C4-2B (cell line): ENCODE results near the gene SAMD15.

Experiments used
- ZFX ChIP-seq: fragments of 450-650 bp; IDR thresholded peaks from 2 replicates; pipeline ENCODE4 v1.6.1; 2017
- TF ChIP-seq, protein P1 (sequence below): fragments of 450-650 bp; conservative IDR thresholded peaks from 2 replicates; pipeline ENCODE4 v1.5.1; 2017; ENCODE audit warnings: mild to moderate bottlenecking

- TF ChIP-seq, protein P1, sequence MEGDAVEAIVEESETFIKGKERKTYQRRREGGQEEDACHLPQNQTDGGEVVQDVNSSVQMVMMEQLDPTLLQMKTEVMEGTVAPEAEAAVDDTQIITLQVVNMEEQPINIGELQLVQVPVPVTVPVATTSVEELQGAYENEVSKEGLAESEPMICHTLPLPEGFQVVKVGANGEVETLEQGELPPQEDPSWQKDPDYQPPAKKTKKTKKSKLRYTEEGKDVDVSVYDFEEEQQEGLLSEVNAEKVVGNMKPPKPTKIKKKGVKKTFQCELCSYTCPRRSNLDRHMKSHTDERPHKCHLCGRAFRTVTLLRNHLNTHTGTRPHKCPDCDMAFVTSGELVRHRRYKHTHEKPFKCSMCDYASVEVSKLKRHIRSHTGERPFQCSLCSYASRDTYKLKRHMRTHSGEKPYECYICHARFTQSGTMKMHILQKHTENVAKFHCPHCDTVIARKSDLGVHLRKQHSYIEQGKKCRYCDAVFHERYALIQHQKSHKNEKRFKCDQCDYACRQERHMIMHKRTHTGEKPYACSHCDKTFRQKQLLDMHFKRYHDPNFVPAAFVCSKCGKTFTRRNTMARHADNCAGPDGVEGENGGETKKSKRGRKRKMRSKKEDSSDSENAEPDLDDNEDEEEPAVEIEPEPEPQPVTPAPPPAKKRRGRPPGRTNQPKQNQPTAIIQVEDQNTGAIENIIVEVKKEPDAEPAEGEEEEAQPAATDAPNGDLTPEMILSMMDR, result no peak
- TF ChIP-seq ZFX, result no peak
Measured at GRCh38 chr14:77346495-77346894, 30.7 kb upstream of the SAMD15 start.
